Ramos (cell line): ENCODE measurements around the gene DAB2IP.
"Not testable (repeated sequence)": the region's sequence is repeated elsewhere in the genome, so short reads cannot be mapped to it uniquely, and the experiment has no call there.

Experiments used
- in situ Hi-C: fragments of 300-500 bp; cut with MboI; formaldehyde crosslinking; loops from one replicate; pipeline ENCODE4 v1.14.3; 2022; ENCODE audit warnings: low sequenced_read_pairs; ENCODE audit not compliant: unreplicated experiment

The DAB2IP gene

GRCh38 chr9:121651295-121652020 lies at the start of gene DAB2IP:
DAB2IP (plus strand) TSS chr9:121651634; CDS start chr9:121651776, 142 bp downstream.
- in situ Hi-C loops = loop anchor here (25.0 kb wide), 1 partner anchor 711 kb away; the partner anchor contains the start of gene PTGS1

DNA sequence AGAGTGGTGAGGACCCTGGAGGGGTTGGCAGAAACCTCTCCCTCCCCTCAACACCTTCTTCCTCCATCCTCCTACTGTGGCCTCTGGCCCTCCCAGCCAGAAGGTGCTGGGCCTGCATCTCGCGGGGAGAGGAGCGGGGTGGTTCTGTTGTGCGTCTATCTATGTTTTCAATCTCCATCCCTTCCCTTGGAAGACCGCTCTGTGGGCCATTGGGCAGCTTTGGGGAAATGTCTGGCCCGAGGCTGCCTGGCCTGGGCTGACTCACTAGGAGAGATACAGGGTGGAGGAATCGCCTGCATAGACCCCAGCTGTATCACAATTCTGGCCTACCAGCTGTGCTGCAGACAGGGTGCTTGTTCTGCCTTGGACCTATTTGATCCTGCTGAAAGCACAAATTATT lies 48.4 kb upstream of the DAB2IP start:
- in situ Hi-C loops = no loop called here

- in situ Hi-C loops = no loop called here
Observed at GRCh38 chr9:121604242-121604641, 47.2 kb upstream of the DAB2IP start.

GRCh38 chr9:121604654-121605053 lies 46.8 kb upstream of the DAB2IP start:
- in situ Hi-C loops = no loop called here

DNA sequence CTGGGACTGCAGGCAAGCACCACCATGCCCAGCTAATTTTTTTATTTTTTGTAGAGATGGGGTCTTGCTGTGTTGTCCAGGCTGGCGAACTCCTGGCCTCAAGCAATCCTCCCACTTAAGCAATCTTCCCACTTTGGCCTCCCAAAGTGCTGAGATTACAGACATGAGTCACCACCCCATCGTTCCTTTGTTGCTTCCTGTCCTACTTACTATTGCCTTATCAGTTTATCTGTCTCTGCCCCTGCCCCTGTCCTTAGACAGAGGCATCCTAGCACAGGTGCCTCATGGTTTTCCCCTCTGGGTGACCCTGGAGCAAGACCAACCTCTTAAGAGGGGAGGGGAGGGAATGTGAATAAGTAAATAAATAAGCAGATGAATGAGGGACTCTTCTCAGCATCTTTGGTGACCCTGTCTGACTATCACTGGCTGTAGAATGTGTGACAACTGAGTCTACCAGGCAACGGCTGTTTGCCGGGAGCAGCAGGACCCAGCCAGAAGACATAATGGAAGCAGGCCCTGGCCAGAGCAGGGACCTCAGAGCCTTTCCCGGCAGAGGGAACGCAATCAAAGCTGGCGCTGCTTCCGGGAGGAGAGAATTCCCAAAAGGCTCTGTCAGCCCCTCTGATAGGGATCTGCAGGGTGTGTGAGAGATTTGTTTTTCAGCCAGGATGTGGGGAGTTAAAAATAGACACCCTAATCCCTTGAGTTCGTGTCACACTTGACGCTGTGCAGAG lies 43.8 kb upstream of the DAB2IP start:
- in situ Hi-C loops = no loop called here

- in situ Hi-C loops = no loop called here
Observed at GRCh38 chr9:121608168-121608853, 43.1 kb upstream of the DAB2IP start.

- in situ Hi-C loops = no loop called here
Observed at GRCh38 chr9:121609822-121610637, 41.4 kb upstream of the DAB2IP start.

DNA sequence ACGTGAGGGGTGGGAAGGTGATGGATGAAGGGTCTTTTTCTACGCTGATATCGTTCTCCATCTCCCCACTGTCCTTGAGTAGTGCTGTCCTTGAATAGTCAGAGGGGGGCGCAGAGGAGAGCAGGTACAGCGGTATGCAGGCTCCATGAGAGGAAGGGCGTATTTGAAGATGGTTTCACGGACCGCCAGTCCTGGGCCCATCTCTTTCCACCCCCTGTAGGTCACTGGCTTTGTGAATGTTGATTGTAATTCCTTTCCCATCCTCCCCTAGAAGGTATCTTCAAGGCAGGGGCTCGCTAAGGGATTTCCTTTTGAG lies 40.8 kb upstream of the DAB2IP start:
- in situ Hi-C loops = no loop called here

DNA sequence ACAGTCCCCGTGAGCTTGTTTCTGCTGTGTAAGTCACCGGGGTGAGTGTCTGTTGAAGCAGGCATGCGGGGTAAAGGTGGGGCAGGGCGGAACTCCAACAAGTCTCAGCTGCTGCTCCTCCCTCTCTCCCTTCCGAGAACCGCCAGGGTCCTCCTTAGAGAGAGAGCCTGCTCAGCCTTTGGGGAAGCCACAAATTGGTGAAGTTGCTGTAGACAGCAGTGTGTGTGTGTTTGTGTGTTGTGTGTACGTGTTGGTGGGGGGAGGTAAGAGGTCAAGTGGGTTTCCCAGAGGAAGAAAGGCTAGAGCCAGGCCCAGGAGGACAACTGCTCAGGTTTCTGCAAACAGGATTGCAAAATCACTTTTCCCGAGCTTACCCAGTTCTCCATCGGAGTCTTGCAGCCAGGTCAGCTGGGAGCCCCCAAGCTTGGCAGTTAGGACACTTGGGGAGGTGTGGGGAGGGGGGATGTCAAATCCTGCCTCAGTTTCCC lies 38.9 kb upstream of the DAB2IP start:
- in situ Hi-C loops = no loop called here

- in situ Hi-C loops = no loop called here
Observed at GRCh38 chr9:121613009-121613752, 38.3 kb upstream of the DAB2IP start.

GRCh38 chr9:121616123-121616755 lies 35.2 kb upstream of the DAB2IP start:
- in situ Hi-C loops = no loop called here

DNA sequence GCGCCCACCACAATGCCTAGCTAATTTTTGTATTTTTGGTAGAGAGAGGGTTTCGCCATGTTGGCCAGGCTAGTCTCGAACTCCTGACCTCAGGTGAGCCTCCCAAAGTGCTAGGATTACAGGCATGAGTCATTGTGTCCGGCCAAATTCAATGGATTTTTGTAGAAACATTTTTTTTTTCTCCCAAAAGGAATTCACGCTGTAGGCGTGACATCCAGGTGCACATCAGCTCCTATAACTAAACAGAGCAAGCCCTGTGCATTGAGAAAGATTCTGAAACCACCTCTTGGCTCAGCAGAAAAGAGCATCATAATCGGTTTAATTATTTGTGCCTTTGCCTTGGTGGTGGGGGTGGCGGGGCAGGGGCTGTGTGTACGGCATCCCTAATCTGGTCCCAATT lies 32.9 kb upstream of the DAB2IP start:
- in situ Hi-C loops = no loop called here

- in situ Hi-C loops = not testable (repeated sequence)
Observed at GRCh38 chr9:121618910-121619309, 32.5 kb upstream of the DAB2IP start.

GRCh38 chr9:121619545-121620324 lies 31.7 kb upstream of the DAB2IP start:
- in situ Hi-C loops = no loop called here

DNA sequence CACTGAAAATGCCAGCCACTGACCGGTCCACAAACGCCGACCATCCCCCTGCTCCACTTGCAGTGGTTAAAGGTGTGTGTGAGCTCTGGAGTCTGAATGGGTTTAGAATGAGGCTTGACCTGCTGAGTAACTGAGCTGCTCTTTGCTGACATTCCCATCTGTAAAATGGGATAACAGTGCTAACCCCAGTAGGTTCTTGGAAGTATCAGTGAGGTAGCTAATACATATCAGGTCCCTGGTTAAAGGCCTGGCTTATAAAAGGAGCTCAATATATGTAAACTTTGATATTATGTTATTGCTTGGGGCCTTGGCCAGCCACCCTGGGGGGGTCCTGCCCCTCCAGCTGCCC lies 31.1 kb upstream of the DAB2IP start:
- in situ Hi-C loops = no loop called here

GRCh38 chr9:121620777-121621449 lies 30.5 kb upstream of the DAB2IP start:
- in situ Hi-C loops = no loop called here

DNA sequence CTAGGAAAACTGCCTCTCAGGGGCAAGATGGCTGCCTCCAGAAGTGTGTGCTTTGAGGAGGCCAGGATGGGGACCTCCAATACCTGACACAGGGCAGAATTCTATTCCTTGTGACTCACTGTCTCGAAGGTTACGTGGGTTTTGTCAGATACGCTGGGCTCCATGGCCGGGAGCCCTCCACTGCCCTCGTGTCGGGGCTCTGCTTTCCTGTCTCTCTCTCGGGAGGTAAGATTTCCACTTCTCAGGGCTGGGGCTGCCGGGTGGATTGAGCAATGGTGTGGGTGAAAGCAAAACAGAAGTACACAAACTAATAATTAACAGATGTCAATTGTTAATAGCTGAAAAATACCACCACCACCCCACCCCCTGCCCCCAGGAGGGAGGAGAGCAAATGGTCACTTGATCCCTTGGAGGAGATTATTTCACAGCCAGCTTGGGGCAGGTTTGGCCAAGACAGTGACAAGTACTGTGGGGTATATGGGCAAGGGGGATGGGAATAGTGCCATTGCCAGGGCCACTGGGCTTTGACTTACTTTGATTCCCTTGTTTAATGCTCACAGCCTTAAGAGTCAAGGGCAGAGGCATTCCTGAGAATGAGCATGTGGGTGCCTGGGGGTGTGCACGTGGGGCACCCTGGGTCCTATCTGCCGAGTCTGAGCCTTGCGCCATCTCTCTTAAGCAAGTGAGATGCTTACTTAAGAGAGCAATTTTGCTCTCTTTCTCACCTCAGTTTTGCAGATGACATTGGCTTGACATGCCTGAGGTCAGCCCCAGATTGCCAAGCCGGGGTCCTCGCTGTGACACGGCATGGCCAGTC lies 28.8 kb upstream of the DAB2IP start:
- in situ Hi-C loops = no loop called here
